Measurements from ENCODE around the gene CYP4F22.

Gene CYP4F22

GRCh38 chr19:15540435-15540834 lies 32.1 kb downstream of the CYP4F22 start:
- no peak for TF ChIP-seq CTCF (IDR thresholded peaks at IDR 0.05; ENCODE audit: low read depth, low read length)
- no peak overlapping the region for H3K4me3 ChIP-seq (ENCODE audit: low read depth, low read length)

GRCh38 chr19:15544283-15544682 lies 36.0 kb downstream of the CYP4F22 start:
- H3K4me3 ChIP-seq (ENCODE audit: low read depth, low read length): no peak overlapping the region
- no peak for TF ChIP-seq CTCF (IDR thresholded peaks at IDR 0.05; ENCODE audit: low read depth, low read length)

GRCh38 chr19:15544970-15545369 lies 36.6 kb downstream of the CYP4F22 start:
- no peak overlapping the region for H3K4me3 ChIP-seq (ENCODE audit: low read depth, low read length)
- TF ChIP-seq CTCF (IDR thresholded peaks at IDR 0.05; ENCODE audit: low read depth, low read length): no peak

- TF ChIP-seq CTCF (IDR thresholded peaks at IDR 0.05; ENCODE audit: low read depth, low read length): no peak
- no peak overlapping the region for H3K4me3 ChIP-seq (ENCODE audit: low read depth, low read length)
Observed at GRCh38 chr19:15548648-15549047, 40.3 kb downstream of the CYP4F22 start.

- no peak overlapping the region for H3K4me3 ChIP-seq (ENCODE audit: low read depth, low read length)
- TF ChIP-seq CTCF (IDR thresholded peaks at IDR 0.05; ENCODE audit: low read depth, low read length): no peak
Observed at GRCh38 chr19:15549581-15549980, 41.3 kb downstream of the CYP4F22 start.

GRCh38 chr19:15550273-15550672 lies 41.9 kb downstream of the CYP4F22 start:
- TF ChIP-seq CTCF (IDR thresholded peaks at IDR 0.05; ENCODE audit: low read depth, low read length): no peak
- no peak overlapping the region for H3K4me3 ChIP-seq (ENCODE audit: low read depth, low read length)

GRCh38 chr19:15550929-15551292 lies 42.6 kb downstream of the CYP4F22 start:
- TF ChIP-seq CTCF (IDR thresholded peaks at IDR 0.05; ENCODE audit: low read depth, low read length): no peak
- no peak overlapping the region for H3K4me3 ChIP-seq (ENCODE audit: low read depth, low read length)

Measured in WI38 (cell line).